GM18868 (cell line): Measurements from ENCODE around the gene NUDT19.
"Not testable (repeated sequence)": the region's sequence is repeated elsewhere in the genome, so short reads cannot be mapped to it uniquely, and the experiment has no call there.

Source experiments
- ATAC-seq: cut with Tn5 transposase; IDR thresholded peaks from one replicate; pipeline ENCODE4 v1.9.1; 2021; ENCODE audit warnings: mild to moderate bottlenecking, moderate library complexity; ENCODE audit not compliant: unreplicated experiment

Gene NUDT19

DNA sequence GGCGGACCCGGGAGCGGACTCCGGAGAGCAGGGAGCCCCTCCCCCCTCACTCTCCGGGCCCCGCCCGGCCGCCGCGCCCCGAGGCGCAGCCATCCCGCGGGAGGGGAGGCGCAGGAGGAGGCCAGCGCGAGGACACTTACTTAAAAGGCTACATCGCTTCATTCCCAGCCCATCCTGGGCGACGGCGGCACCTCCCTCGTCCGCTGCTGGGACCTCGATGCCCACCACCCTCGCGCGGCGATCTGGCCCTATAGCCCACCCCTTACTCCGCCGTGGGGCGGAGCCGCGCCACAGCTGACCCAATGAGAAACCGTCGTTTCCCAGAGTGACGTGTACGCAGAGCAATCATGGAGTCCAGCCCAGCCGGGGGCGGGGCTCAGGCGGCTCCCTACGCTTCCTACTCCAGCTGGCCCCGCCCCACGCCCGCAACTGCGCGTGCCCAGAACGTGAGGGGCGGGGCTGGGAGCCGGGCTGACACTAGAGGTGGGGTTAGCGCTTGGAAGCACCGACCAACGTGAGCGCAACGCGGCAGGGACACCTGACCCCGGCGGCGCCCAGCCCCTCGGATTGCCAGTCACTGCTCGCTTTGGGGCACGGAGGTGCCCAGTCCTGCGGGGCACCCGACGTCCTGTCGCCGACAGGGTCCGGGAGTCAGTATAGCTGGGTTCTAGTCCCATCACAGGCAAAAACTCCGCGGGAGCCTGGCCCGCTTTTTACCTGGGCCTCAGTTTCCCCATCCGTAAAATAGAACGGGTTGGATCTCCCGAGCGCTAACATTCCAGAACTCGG lies 16.5 kb upstream of the NUDT19 start, which contains the start of gene ANKRD27:
ANKRD27 (minus strand) TSS at position 250 of the 789 bp plus-strand sequence. CDS start 16,165 bp downstream, outside the sequence.
- ATAC-seq, result peak; percentile 97

DNA sequence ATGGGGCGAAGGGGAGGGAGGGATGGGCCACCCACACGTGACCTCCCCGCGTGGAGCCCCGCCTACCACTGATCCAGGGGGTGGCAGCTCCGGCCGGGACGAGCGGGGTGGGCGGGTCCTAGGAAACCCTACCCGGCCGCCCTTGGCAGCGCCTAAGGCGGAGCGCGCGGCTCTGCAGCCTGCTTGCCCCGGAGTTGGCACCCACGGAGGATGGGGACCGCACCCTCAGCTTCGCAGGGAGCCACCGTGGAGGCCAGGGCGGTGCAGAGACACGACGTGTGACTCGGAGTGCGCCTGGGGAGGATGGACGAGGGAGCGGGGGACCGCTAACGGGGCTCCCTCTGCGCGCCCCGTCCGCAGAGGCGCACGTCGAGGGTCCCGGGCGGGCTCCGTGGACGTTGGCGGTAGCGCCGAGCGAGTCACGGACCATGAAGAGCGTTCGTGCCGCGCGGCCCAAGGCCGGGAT lies 15.9 kb upstream of the NUDT19 start, which contains the start of gene RGS9BP:
RGS9BP (plus strand) TSS at position 129 of the 466 bp plus-strand sequence. CDS start 416 bp downstream, outside the sequence.
- peak; percentile 30 for ATAC-seq

DNA sequence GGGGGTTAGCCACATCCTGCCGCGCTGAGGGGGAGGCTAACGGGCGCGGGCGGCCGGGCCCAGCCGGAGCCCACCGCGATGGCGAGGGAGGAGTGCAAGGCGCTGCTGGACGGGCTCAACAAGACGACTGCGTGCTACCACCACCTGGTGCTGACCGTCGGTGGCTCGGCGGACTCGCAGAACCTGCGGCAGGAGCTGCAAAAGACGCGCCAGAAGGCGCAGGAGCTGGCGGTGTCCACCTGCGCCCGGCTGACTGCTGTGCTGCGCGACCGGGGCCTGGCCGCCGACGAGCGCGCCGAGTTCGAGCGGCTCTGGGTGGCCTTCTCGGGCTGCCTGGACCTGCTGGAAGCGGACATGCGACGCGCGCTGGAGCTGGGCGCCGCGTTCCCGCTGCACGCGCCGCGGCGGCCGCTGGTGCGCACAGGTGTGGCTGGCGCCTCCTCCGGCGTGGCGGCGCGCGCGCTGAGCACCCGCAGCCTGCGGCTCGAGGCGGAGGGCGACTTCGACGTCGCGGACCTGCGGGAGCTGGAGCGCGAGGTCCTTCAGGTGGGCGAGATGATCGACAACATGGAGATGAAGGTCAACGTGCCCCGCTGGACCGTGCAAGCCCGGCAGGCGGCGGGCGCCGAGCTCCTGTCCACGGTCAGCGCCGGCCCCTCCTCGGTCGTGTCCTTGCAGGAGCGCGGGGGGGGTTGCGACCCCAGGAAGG lies 15.3 kb upstream of the NUDT19 start:
- no peak for ATAC-seq

DNA sequence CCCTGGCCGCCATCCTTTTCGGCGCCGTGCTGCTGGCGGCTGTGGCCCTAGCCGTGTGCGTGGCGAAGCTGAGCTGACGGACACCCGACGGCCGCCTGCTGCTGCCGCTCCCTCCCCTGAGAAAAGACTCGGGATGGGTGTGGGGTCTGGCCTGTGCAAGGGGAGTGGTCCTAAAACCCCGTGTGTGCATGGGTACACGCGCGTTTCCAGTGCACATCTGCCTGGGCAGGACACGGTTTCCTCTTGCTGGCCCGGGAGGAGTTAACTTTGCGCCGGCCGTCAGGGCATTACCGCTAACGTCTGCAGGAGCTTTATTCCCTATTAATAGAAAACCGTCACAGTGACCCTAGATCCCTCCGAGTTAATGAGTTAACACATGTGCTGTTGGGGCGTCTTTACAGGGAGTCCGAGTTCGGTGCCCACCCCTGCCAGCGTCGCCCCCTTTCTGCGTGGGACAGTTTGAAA lies 14.7 kb upstream of the NUDT19 start:
- no peak for ATAC-seq

DNA sequence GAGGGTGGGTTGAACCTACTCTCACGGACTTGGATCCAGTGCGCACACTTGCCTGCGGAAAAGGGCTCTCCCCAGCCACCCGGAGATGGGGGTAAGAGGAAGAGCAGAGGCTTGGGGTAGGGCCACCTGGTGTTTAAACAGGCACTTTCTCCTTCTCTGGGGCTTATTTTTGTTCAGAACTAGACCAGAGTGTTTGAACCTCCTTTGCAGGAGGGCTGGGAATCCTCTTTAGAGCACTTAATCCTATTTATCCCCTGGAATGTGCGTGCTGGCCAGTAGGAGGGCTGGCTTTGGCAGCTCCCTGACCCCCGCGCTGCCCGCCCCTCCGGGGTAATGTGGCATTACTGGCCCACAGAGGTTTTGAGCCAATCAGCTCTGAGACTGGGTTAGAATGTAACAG lies 14.0 kb upstream of the NUDT19 start:
- no peak for ATAC-seq

DNA sequence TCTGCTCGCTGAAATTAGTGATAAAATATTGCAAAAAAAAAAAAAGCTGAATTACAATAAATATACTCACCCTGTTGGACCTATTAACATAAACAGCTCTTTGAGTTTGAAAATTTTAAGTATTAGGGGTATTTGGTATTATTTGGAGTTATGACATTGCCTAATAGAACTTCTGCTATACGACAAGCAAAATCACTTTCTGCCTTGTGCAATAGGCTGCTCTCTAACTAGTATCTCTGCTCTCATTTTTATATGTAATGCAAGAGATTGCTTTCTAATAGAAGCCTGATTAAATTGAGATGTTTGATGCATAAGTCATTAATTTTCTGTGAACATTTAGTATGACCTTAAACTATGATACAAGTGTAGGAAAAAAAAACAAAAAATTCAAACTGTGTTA lies 10.6 kb upstream of the NUDT19 start:
- no peak for ATAC-seq

DNA sequence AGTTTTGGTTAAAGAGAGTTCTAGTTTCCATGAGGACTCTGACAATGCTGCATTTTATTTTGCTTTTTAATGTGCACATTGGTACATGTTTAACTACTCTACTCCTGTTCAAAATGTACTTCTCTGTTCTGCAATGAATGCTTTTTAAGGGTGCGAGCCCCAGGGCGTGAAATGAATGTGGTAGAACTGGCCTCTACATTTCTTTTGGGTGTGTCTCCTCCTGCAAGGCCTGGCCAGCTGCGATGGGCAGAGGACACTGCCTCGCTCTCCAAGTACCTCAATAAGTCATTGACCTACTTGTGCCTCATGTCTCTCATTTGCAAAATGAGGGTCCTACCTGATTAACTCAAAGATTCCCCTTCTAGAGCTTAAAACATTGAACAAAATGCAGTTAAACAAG lies 9.3 kb upstream of the NUDT19 start:
- no peak for ATAC-seq

GRCh38 chr19:32686847-32687475 lies 4.7 kb upstream of the NUDT19 start:
- no peak for ATAC-seq

DNA sequence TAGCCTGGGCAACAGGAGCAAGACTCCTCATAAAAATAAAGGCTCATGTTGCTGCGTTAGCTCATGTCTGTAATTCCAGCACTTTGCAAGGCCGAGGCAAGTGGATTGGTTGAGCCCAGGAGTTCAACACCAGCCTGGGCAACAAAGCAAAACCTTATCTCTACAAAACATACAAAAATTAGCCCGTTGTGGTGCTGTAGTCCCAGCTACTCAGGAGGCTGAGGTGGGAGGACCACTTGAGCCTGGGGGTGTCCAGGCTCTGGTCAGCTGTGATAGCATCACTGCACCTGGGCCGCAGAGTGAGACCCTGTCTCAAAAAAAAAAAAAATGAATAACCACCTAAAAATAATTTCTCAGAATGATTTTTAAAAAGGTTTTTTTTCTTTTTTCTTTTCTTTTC lies 3.9 kb upstream of the NUDT19 start:
- no peak for ATAC-seq

DNA sequence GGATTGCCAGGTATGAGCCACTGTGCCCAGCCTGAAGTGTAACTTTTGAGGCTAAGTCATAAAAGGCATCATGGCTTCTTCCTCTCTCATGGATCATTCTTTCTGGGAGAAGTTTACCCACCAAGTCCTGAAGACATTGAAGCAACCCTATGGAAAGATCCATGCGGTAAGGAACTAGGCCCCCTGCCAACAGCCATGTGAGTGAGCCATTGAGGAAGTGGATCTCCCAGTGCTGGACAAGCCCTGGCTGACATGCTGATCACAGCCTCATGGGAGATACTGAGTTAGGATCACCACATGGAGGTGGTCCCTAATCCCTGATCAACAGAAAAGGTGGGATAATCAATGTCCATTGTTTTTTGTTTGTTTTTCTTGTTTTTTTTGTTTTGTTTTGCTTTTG lies 3.3 kb upstream of the NUDT19 start:
- ATAC-seq, result no peak

- peak; percentile 66 for ATAC-seq
Observed at GRCh38 chr19:32691952-32692726, 518 bp downstream of the NUDT19 start.

GRCh38 chr19:32692727-32693061 lies 1.1 kb downstream of the NUDT19 start:
- ATAC-seq, result peak; percentile 2

DNA sequence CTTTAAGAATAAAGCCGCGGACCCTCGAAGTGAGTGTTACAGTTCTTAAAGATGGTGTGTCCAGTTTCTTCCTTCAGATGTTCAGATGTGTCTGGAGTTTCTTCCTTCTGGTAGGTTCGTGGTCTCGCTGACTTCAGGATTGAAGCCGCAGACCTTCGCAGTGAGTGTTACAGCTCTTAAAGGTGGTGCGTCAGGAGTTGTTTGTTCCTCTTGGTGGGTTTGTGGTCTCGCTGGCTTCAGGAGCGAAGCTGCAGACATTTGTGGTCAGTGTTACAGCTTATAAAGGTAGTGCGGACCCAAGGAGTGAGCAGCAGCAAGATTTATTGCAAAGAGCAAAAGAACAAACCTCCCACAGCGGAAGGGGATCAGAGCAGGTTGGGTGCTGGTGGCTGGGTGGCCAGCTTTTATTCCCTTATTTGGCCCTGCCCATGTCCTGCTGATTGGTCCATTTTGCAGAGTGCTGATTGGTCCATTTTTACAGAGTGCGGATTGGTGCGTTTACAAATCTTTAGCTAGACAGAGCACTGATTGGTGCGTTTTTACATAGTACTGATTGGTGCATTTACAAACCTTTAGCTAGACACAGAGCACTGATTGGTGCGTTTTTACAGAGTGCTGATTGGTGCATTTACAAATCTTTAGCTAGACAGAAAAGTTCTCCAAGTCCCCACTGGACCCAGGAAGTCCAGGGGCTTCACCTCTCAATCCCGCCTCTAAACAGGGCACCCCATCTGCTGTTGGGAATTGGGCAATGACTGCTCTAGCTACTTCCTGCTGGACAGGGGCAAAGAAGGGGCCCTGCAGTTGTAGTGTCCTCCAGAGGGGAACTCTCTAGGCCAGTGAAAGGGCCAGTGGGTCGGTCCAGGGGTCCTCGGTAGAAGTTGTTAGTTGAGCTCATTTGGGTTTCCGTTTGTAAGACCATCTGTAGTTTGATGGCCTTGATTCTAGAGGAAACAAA lies 1.8 kb downstream of the NUDT19 start:
- ATAC-seq, result not testable (repeated sequence)

DNA sequence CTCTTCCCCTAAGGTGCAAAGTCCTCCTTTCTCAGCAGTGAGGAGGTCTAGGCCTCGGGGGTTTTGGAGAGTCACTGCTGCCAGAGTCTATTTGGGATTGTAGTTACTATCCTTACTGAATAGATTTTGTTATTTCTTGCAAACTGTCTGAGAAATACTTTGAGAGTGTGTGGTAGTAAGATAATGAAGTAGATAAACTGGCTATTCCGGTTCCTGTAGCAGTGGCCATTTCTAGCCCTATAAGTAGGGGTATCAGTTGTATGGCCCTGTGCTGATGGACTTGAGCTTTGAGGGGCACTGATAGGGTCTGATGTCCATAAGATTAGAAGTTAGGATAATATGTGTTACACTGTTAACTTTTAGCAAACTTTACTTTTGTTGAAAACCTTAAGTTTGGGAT lies 2.7 kb downstream of the NUDT19 start:
- not testable (repeated sequence) for ATAC-seq

DNA sequence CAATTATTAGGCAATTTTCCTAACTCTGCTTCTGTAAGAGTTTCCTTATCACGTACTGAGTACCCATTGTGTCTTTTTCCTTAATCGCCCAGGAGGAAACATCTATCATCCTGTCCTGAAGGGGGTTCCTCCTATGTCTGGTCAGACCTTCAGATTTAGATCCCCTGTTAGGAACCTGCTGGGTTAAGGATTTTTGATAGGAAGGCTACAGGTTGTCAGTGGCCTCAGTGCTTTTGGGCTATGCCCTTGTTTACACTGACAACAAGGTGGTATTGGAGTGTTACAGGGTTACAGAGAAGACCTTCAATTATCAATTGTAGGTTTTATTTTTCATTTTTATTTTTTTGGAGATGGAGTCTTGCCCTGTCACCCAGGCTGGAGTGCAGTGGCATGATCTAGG lies 3.2 kb downstream of the NUDT19 start:
- not testable (repeated sequence) for ATAC-seq

GRCh38 chr19:32695506-32695905 lies 3.9 kb downstream of the NUDT19 start:
- not testable (repeated sequence) for ATAC-seq

GRCh38 chr19:32696771-32697170 lies 5.2 kb downstream of the NUDT19 start:
- not testable (repeated sequence) for ATAC-seq

DNA sequence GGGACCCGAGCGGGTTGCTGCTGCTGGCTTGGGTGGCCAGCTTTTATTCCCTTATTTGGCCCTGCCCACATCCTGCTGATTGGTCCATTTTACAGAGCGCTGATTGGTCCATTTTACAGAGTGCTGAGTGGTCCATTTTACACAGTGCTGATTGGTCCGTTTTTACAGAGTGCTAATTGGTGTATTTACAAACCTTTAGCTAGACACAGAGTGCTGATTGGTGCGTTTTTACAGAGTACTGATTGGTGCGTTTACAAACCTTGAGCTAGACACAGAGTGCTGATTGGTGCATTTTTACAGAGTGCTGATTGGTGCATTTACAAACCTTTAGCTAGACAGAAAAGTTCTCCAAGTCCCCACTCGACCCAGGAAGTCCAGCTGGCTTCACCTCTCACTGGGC lies 8.5 kb downstream of the NUDT19 start:
- not testable (repeated sequence) for ATAC-seq

GRCh38 chr19:32702010-32702409 lies 10.4 kb downstream of the NUDT19 start:
- no peak for ATAC-seq
